Measurements from ENCODE around the gene C3AR1.
"Not testable (repeated sequence)": the region's sequence is repeated elsewhere in the genome, so short reads cannot be mapped to it uniquely, and the experiment has no call there.

C3AR1 gene

DNA sequence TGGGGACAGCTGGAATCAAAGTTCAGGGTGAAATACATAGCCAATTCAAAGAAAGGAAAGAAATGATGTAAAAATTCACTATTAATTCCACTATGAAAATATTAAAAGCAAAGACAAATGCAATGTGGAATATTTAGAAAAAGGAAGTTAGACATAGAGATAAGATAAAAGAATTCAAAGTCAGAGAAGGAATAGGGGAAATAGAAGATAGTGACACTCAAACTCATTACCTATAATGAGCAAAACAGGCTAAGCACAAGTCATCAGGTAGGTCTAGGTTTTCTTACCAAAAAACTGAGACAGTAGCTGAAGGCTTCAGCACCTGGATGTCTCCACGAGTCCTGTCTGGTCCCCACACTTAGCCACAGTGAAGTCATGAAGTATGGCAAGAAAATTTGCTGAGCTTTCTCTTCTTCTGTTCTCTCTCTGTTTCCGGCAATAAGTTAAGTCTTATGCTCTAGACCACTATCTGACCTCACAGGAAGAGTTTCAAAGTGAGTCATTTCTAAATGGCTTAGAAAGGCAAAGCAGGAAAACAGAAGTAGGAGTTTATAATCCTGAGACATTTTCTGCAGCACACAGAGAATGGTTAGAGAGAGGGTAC lies at the start of gene C3AR1:
TSS of gene C3AR1 (minus strand) at position 369 of the 604 bp plus-strand sequence. CDS start 6,174 bp downstream, outside the sequence.
- DNase-seq (ENCODE audit: low read depth in 2 of 2, low spot score in 1 of 2), result no peak

DNA sequence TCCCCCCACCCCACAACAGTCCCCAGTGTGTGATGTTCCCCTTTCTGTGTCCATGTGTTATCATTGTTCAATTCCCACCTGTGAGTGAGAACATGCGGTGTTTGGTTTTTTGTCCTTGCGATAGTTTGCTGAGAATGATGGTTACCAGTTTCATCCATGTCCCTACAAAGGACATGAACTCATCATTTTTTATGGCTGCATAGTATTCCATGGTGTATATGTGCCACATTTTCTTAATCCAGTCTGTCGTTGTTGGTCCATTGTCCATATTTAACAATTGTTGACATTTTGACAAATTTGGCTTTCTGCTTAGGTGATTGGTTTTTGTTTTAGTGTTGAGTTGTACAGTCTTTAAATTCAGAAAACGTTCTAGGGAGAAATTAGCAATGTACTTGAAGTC lies 47.0 kb upstream of the C3AR1 start:
- DNase-seq (ENCODE audit: low read depth in 2 of 2, low spot score in 1 of 2), result not testable (repeated sequence)

GRCh38 chr12:8108808-8109398 lies 42.7 kb upstream of the C3AR1 start:
- peak; percentile 48 to 59 for DNase-seq (ENCODE audit: low read depth in 2 of 2, low spot score in 1 of 2)

DNA sequence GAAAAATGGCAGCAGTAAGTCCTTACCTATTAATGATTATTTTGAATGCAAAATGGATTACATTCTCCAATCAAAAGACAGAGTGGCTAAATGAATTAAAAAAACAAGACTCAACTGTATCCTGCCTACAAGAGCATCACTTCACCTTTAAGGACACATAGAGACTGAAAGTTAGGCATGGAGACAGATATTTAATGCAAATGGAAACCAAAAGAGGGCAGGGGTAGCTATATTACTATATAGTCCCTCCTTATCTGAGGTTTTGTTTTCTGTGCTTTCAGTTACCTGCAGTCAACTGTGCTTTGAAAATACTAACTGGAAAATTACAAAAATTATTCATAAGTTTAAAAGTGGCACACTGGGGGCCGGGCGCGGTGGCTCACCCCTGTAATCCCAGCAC lies 33.1 kb upstream of the C3AR1 start:
- DNase-seq (ENCODE audit: low read depth in 2 of 2, low spot score in 1 of 2), result no peak

- no peak for DNase-seq (ENCODE audit: low read depth in 2 of 2, low spot score in 1 of 2)
Observed at GRCh38 chr12:8096281-8096915, 30.2 kb upstream of the C3AR1 start.

DNA sequence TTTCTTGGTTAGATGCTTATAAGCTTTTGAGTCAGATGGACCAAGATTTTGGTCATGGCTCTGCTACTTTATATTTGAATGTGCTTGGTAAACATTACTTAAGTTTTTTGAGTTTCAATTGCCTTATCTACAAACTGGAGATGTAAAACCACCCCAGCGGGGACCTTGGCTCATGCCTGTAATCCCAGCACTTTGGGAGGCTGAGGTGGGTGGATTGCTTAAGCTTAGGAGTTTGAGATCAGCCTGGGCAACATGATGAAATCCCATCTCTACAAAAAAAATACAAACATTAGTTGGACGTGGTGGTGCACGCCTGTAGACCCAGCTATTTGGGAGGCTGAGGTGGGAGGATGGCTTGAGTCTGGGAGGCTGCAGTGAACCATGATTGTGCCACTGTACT lies 27.1 kb upstream of the C3AR1 start:
- no peak for DNase-seq (ENCODE audit: low read depth in 2 of 2, low spot score in 1 of 2)

- DNase-seq (ENCODE audit: low read depth in 2 of 2, low spot score in 1 of 2), result no peak
Observed at GRCh38 chr12:8089716-8090115, 23.6 kb upstream of the C3AR1 start.

DNA sequence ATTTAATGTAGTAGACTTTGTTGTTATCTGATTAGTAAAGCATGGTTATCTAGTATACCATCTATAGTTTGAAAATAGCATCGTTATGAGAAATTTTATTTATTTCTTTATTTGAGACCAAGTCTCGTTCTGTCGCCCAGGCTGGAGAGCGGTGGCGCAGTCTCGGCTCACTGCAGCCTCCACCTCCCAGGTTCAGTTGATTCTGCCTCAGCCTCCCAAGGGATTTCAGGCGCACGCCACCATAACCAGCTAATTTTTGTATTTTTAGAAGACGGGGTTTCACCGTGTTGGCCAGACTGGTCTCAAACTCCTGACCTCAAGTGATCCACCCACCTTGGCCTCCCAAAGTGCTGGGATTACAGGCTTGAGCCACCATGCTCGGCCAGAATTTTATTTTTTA lies 23.1 kb upstream of the C3AR1 start:
- not testable (repeated sequence) for DNase-seq (ENCODE audit: low read depth in 2 of 2, low spot score in 1 of 2)

- no peak for DNase-seq (ENCODE audit: low read depth in 2 of 2, low spot score in 1 of 2)
Observed at GRCh38 chr12:8088574-8088973, 22.4 kb upstream of the C3AR1 start.

- no peak for DNase-seq (ENCODE audit: low read depth in 2 of 2, low spot score in 1 of 2)
Observed at GRCh38 chr12:8087666-8088065, 21.5 kb upstream of the C3AR1 start.

DNA sequence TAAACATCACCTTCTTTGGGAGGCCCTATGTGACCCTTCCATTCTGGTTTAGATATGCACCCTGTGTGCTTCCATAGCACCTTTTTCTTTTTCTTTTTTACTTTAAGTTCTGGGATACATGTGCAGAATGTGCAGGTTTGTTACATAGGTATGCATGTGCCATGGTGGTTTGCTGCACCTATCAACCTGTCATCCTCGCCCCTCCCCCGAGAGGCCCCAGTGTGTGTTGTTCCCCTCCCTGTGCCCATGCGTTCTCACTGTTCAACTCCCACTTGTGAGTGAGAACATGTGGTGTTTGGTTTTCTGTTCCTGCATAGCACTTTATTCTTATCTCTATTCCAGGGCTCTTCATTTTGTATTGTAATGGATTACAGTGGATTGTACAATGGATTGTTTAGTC lies 18.2 kb upstream of the C3AR1 start:
- not testable (repeated sequence) for DNase-seq (ENCODE audit: low read depth in 2 of 2, low spot score in 1 of 2)

DNA sequence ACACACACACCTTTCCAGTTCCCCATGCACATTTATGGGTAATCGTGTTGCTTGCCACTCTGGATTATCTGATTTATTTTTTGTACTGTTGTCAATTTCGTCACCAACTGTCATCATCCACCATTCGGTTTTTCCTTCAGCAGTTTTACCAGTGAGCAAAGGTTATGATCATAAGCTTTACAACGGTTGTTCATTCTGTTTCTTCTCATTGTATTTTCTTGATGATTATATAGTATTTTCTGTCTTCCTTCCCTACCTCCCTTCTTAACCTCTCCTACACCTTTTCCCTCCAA lies 16.6 kb upstream of the C3AR1 start:
- no peak for DNase-seq (ENCODE audit: low read depth in 2 of 2, low spot score in 1 of 2)

- no peak for DNase-seq (ENCODE audit: low read depth in 2 of 2, low spot score in 1 of 2)
Observed at GRCh38 chr12:8081251-8081920, 15.2 kb upstream of the C3AR1 start.

- no peak for DNase-seq (ENCODE audit: low read depth in 2 of 2, low spot score in 1 of 2)
Observed at GRCh38 chr12:8080120-8080519, 14.0 kb upstream of the C3AR1 start.

DNA sequence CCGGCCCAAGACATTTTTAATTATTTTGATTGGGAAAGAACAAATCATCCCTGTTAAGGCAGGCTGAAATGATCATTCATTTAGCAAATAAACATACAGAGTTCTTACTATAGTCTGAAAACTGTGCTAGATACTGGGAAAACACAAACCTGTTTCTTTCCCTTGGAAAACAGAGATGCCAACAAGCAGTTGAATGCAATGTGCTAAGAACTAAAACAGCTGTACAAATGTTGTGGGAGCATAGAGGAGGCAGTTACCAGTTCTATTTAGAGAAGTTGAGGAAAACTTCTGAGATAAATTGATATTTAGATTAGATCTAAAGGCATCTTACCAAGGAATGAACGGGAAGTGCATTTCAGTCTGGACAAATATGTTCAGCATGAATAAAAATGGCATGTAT lies 12.8 kb upstream of the C3AR1 start:
- DNase-seq (ENCODE audit: low read depth in 2 of 2, low spot score in 1 of 2), result no peak

- DNase-seq (ENCODE audit: low read depth in 2 of 2, low spot score in 1 of 2), result no peak
Observed at GRCh38 chr12:8078398-8078797, 12.2 kb upstream of the C3AR1 start.

DNA sequence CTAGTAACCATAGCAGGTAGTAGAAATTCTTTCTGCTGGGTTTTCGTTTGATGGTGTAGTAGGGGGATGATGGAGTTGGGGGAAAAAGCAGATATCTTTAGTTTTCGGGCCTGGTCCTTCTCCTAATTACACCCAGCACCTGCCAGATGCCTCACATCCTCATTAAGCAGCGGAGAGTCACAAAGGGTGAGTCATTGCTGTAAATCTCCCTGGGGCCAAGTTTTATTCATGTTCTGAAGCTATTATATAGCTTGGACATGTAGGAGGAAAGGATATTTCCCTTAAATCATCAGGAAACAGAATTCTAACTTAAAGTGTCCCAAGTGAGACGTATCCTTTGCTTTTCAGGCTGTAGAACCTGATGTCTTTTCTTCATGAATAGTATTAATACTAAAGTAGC lies 11.0 kb upstream of the C3AR1 start:
- no peak for DNase-seq (ENCODE audit: low read depth in 2 of 2, low spot score in 1 of 2)

DNA sequence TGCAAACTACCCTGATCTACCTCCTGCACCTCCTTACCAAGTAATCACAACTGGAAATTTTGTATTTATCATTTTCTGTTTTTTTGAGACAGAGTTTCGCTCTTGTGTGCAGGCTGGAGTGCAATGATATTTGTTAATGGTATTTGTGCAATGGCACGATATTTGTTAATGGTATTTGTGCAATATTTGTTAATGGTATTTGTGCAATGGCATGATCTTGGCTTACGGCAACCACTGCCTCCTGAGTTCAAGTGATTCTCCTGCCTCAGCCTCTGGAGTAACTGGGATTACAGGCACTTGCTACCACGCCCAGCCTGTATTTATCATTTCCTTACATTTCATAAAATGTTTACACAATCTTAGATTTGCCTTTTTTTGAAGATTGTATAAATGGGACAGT lies 10.2 kb upstream of the C3AR1 start:
- DNase-seq (ENCODE audit: low read depth in 2 of 2, low spot score in 1 of 2), result no peak

GRCh38 chr12:8075935-8076334 lies 9.8 kb upstream of the C3AR1 start:
- DNase-seq (ENCODE audit: low read depth in 2 of 2, low spot score in 1 of 2), result no peak

- not testable (repeated sequence) for DNase-seq (ENCODE audit: low read depth in 2 of 2, low spot score in 1 of 2)
Observed at GRCh38 chr12:8071820-8072219, 5.7 kb upstream of the C3AR1 start.

GRCh38 chr12:8069582-8069981 lies 3.4 kb upstream of the C3AR1 start:
- DNase-seq (ENCODE audit: low read depth in 2 of 2, low spot score in 1 of 2), result no peak

- DNase-seq (ENCODE audit: low read depth in 2 of 2, low spot score in 1 of 2), result no peak
Observed at GRCh38 chr12:8064131-8064530, 2.0 kb downstream of the C3AR1 start.

All from stimulated activated CD8-positive, alpha-beta memory T cell treated with anti-CD3 and anti-CD28 coated beads, Interleukin-4, amount 100 ng/mL, for 4 hours (primary cell).